ENCODE results near the gene KCTD19.

The KCTD19 gene

DNA sequence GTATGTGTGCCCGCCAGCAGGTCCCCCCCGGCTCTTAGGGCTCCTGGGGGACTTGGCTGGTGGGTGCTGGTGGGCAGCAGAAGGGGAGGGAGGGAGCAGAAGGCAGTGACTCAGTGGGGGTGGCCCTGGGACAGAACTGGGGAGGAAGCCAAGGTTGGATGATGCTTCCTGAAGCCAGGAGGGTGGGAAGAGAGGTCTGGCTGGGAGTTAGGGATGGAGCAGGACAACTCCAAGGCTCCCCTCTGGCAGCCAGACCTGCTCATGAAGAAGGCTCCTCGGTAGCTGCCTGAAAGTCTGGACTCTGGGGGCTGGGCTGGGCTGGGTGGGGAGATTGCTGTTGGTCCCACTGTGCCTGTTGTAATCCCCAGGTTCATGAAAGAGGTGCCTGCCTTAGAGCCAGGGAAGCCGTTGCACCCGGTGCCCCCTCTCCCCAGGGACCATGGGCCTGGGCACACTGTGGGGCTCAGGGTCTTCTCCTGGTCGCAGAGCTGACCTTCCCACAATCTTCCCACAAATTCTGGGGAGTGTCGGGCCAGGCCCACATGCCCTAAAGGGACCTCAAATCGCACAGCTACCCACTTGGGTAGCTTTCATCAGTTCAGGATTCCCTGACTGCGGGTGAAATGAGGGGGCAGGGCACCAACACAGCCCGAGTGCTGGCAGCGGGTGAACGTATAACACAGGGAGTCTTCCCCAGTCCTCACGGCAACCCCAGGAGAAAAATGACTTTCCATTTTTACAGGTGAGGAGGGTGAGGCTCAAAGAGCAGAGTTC, 48.4 kb downstream of the KCTD19 start:
- H3K9me2 ChIP-seq (replicated peaks; ENCODE audit: insufficient read depth, low read length), result no peaks in the 10 kb centered on the region
- no peaks in the 10 kb centered on the region for H3K36me3 ChIP-seq (replicated peaks; ENCODE audit: insufficient read depth, low read length)
- H4K20me1 ChIP-seq (ENCODE audit: insufficient read depth, low read length), result no peaks in the 10 kb centered on the region
- peaks cover 5% of the 10 kb centered on the region; the same call in 1 of the 2 replicates for H3K4me1 ChIP-seq (ENCODE audit: low read length)
- H3F3A ChIP-seq (ENCODE audit: insufficient read depth, low read length), result no peaks in the 10 kb centered on the region
- DNase-seq, result peak; percentile 46
- H3K4me3 ChIP-seq (ENCODE audit: low read length), result peak overlapping the region; percentile 89
- H3K79me2 ChIP-seq (ENCODE audit: low read length), result peaks cover 14% of the 10 kb centered on the region
- no peak overlapping the region for H3K27ac ChIP-seq (ENCODE audit: low read length)
- no peaks in the 10 kb centered on the region for H3K27me3 ChIP-seq (replicated peaks; ENCODE audit: insufficient read depth, low read length)
- peak overlapping the region; percentile 97 for H3K4me2 ChIP-seq (ENCODE audit: low read depth, low read length)
- peak overlapping the region; percentile 78 for H2AFZ ChIP-seq (ENCODE audit: low read length)
- TF ChIP-seq EZH2phosphoT487 (IDR thresholded peaks at IDR 0.05; ENCODE audit: low read length) (no peak), CTCF (IDR thresholded peaks at IDR 0.05; ENCODE audit: low read length) (no peak), EZH2 (optimal IDR thresholded peaks at IDR 0.05; ENCODE audit: low read depth, low read length) (no peak)
- no peaks in the 10 kb centered on the region for H3K9me3 ChIP-seq (replicated peaks; ENCODE audit: insufficient read depth, low read length)
- peak overlapping the region; percentile 80 for H3K9ac ChIP-seq (ENCODE audit: low read length)

- no peaks in the 10 kb centered on the region for H3K9me2 ChIP-seq (replicated peaks; ENCODE audit: insufficient read depth, low read length)
- H3F3A ChIP-seq (ENCODE audit: insufficient read depth, low read length), result no peaks in the 10 kb centered on the region
- no peak overlapping the region for H2AFZ ChIP-seq (ENCODE audit: low read length)
- H3K4me1 ChIP-seq (ENCODE audit: low read length), result peaks cover 5% of the 10 kb centered on the region; the same call in 1 of the 2 replicates
- H3K27ac ChIP-seq (ENCODE audit: low read length), result no peak overlapping the region
- no peak for DNase-seq
- no peaks in the 10 kb centered on the region for H3K9me3 ChIP-seq (replicated peaks; ENCODE audit: insufficient read depth, low read length)
- TF ChIP-seq EZH2 (optimal IDR thresholded peaks at IDR 0.05; ENCODE audit: low read depth, low read length) (no peak), EZH2phosphoT487 (IDR thresholded peaks at IDR 0.05; ENCODE audit: low read length) (no peak), CTCF (IDR thresholded peaks at IDR 0.05; ENCODE audit: low read length) (no peak)
- H3K4me3 ChIP-seq (ENCODE audit: low read length), result no peak overlapping the region
- H3K4me2 ChIP-seq (ENCODE audit: low read depth, low read length), result peak overlapping the region; percentile 97; the same call in 1 of the 2 replicates
- peaks cover 14% of the 10 kb centered on the region for H3K79me2 ChIP-seq (ENCODE audit: low read length)
- no peaks in the 10 kb centered on the region for H3K27me3 ChIP-seq (replicated peaks; ENCODE audit: insufficient read depth, low read length)
- peak overlapping the region; percentile 1; the same call in 1 of the 2 replicates for H3K9ac ChIP-seq (ENCODE audit: low read length)
- H3K36me3 ChIP-seq (replicated peaks; ENCODE audit: insufficient read depth, low read length), result no peaks in the 10 kb centered on the region
- no peaks in the 10 kb centered on the region for H4K20me1 ChIP-seq (ENCODE audit: insufficient read depth, low read length)
Measured at GRCh38 chr16:67277294-67277998, 49.1 kb downstream of the KCTD19 start.

GRCh38 chr16:67275321-67275720, 51.2 kb downstream of the KCTD19 start:
- DNase-seq, result no peak
- no peaks in the 10 kb centered on the region for H3F3A ChIP-seq (ENCODE audit: insufficient read depth, low read length)

More at GRCh38 chr16:67275321-67275720, 51.2 kb downstream of the KCTD19 start:
- peaks cover 5% of the 10 kb centered on the region; the same call in 1 of the 2 replicates for H3K4me1 ChIP-seq (ENCODE audit: low read length)
- H3K4me2 ChIP-seq (ENCODE audit: low read depth, low read length), result no peak overlapping the region
- H3K4me3 ChIP-seq (ENCODE audit: low read length), result no peak overlapping the region
- TF ChIP-seq EZH2phosphoT487 (IDR thresholded peaks at IDR 0.05; ENCODE audit: low read length), result no peak
- no peak for TF ChIP-seq CTCF (IDR thresholded peaks at IDR 0.05; ENCODE audit: low read length)
- no peak for TF ChIP-seq EZH2 (optimal IDR thresholded peaks at IDR 0.05; ENCODE audit: low read depth, low read length)
- no peaks in the 10 kb centered on the region for H4K20me1 ChIP-seq (ENCODE audit: insufficient read depth, low read length)
- no peaks in the 10 kb centered on the region for H3K27me3 ChIP-seq (replicated peaks; ENCODE audit: insufficient read depth, low read length)
- no peaks in the 10 kb centered on the region for H3K9me3 ChIP-seq (replicated peaks; ENCODE audit: insufficient read depth, low read length)
- no peak overlapping the region for H3K27ac ChIP-seq (ENCODE audit: low read length)
- no peak overlapping the region for H2AFZ ChIP-seq (ENCODE audit: low read length)
- H3K79me2 ChIP-seq (ENCODE audit: low read length), result peaks cover 14% of the 10 kb centered on the region
- no peak overlapping the region for H3K9ac ChIP-seq (ENCODE audit: low read length)
- no peaks in the 10 kb centered on the region for H3K9me2 ChIP-seq (replicated peaks; ENCODE audit: insufficient read depth, low read length)
- no peaks in the 10 kb centered on the region for H3K36me3 ChIP-seq (replicated peaks; ENCODE audit: insufficient read depth, low read length)

All from MM.1S (cell line).